Measurements from ENCODE around the gene HIPK2. TPM values are rescaled to one million over a fixed set of nuclear protein-coding genes. Genes with fewer than 3 reads are reported as not detected.

Gene HIPK2
- total RNA-seq, 1 experiment from 2014 or later, result 19.4 TPM

- in situ Hi-C loops (cut with HindIII; ENCODE audit: low pct_unique_long_range_greater_than_20kb, low sequenced_read_pairs), result no loop called here
- peak; percentile 62 for DNase-seq (ENCODE audit: low read depth)
Measured at GRCh38 chr7:139598642-139599041, 179.2 kb downstream of the HIPK2 start.

GRCh38 chr7:139597028-139597427 lies 180.8 kb downstream of the HIPK2 start:
- DNase-seq (ENCODE audit: low read depth), result no peak
- in situ Hi-C loops (cut with HindIII; ENCODE audit: low pct_unique_long_range_greater_than_20kb, low sequenced_read_pairs), result no loop called here

GRCh38 chr7:139596626-139597025 lies 181.2 kb downstream of the HIPK2 start:
- in situ Hi-C loops (cut with HindIII; ENCODE audit: low pct_unique_long_range_greater_than_20kb, low sequenced_read_pairs), result no loop called here
- no peak for DNase-seq (ENCODE audit: low read depth)

- in situ Hi-C loops (cut with HindIII; ENCODE audit: low pct_unique_long_range_greater_than_20kb, low sequenced_read_pairs), result no loop called here
- no peak for DNase-seq (ENCODE audit: low read depth)
Measured at GRCh38 chr7:139595806-139596205, 182.0 kb downstream of the HIPK2 start.

- in situ Hi-C loops (cut with HindIII; ENCODE audit: low pct_unique_long_range_greater_than_20kb, low sequenced_read_pairs), result no loop called here
- no peak for DNase-seq (ENCODE audit: low read depth)
Measured at GRCh38 chr7:139594911-139595476, 182.8 kb downstream of the HIPK2 start.

GRCh38 chr7:139594090-139594489 lies 183.7 kb downstream of the HIPK2 start:
- in situ Hi-C loops (cut with HindIII; ENCODE audit: low pct_unique_long_range_greater_than_20kb, low sequenced_read_pairs), result no loop called here
- no peak for DNase-seq (ENCODE audit: low read depth)

GRCh38 chr7:139592801-139593461 lies 184.9 kb downstream of the HIPK2 start:
- no peak for DNase-seq (ENCODE audit: low read depth)
- in situ Hi-C loops (cut with HindIII; ENCODE audit: low pct_unique_long_range_greater_than_20kb, low sequenced_read_pairs), result no loop called here

- in situ Hi-C loops (cut with HindIII; ENCODE audit: low pct_unique_long_range_greater_than_20kb, low sequenced_read_pairs), result no loop called here
- no peak for DNase-seq (ENCODE audit: low read depth)
Measured at GRCh38 chr7:139591550-139592195, 186.1 kb downstream of the HIPK2 start.

GRCh38 chr7:139589474-139589873 lies 188.3 kb downstream of the HIPK2 start:
- no peak for DNase-seq (ENCODE audit: low read depth)
- in situ Hi-C loops (cut with HindIII; ENCODE audit: low pct_unique_long_range_greater_than_20kb, low sequenced_read_pairs), result no loop called here

- no peak for DNase-seq (ENCODE audit: low read depth)
- in situ Hi-C loops (cut with HindIII; ENCODE audit: low pct_unique_long_range_greater_than_20kb, low sequenced_read_pairs), result no loop called here
Measured at GRCh38 chr7:139588632-139589031, 189.2 kb downstream of the HIPK2 start.

- in situ Hi-C loops (cut with HindIII; ENCODE audit: low pct_unique_long_range_greater_than_20kb, low sequenced_read_pairs), result no loop called here
- no peak for DNase-seq (ENCODE audit: low read depth)
Measured at GRCh38 chr7:139587535-139587934, 190.3 kb downstream of the HIPK2 start.

- DNase-seq (ENCODE audit: low read depth), result no peak
- in situ Hi-C loops (cut with HindIII; ENCODE audit: low pct_unique_long_range_greater_than_20kb, low sequenced_read_pairs), result no loop called here
Measured at GRCh38 chr7:139586286-139586685, 191.5 kb downstream of the HIPK2 start.

- in situ Hi-C loops (cut with HindIII; ENCODE audit: low pct_unique_long_range_greater_than_20kb, low sequenced_read_pairs), result no loop called here
- no peak for DNase-seq (ENCODE audit: low read depth)
Measured at GRCh38 chr7:139585042-139585441, 192.8 kb downstream of the HIPK2 start.

- in situ Hi-C loops (cut with HindIII; ENCODE audit: low pct_unique_long_range_greater_than_20kb, low sequenced_read_pairs), result no loop called here
- DNase-seq (ENCODE audit: low read depth), result no peak
Measured at GRCh38 chr7:139583826-139584553, 193.8 kb downstream of the HIPK2 start.

GRCh38 chr7:139582671-139583155 lies 195.1 kb downstream of the HIPK2 start:
- DNase-seq (ENCODE audit: low read depth), result no peak
- in situ Hi-C loops (cut with HindIII; ENCODE audit: low pct_unique_long_range_greater_than_20kb, low sequenced_read_pairs), result no loop called here

- DNase-seq (ENCODE audit: low read depth), result no peak
- in situ Hi-C loops (cut with HindIII; ENCODE audit: low pct_unique_long_range_greater_than_20kb, low sequenced_read_pairs), result no loop called here
Measured at GRCh38 chr7:139582130-139582650, 195.6 kb downstream of the HIPK2 start.

GRCh38 chr7:139580435-139580834 lies 197.4 kb downstream of the HIPK2 start:
- in situ Hi-C loops (cut with HindIII; ENCODE audit: low pct_unique_long_range_greater_than_20kb, low sequenced_read_pairs), result no loop called here
- no peak for DNase-seq (ENCODE audit: low read depth)

- in situ Hi-C loops (cut with HindIII; ENCODE audit: low pct_unique_long_range_greater_than_20kb, low sequenced_read_pairs), result no loop called here
Measured at GRCh38 chr7:139576179-139576973, 201.4 kb downstream of the HIPK2 start.

More at GRCh38 chr7:139576179-139576973, 201.4 kb downstream of the HIPK2 start:
- DNase-seq (ENCODE audit: low read depth), result no peak
